WI38 (cell line): ENCODE measurements around the gene MCMBP.

Experiments
- H3K4me3 ChIP-seq: 2 replicates; pipeline ENCODE4 v1.5.1; 2011; ENCODE audit warnings: low read depth, mild to moderate bottlenecking, control low read depth, low read length
- TF ChIP-seq, protein P1 (sequence below): IDR thresholded peaks from 2 replicates; pipeline ENCODE4 v1.5.1; 2012; ENCODE audit warnings: low read depth, mild to moderate bottlenecking, control low read depth, low read length

MCMBP gene

DNA sequence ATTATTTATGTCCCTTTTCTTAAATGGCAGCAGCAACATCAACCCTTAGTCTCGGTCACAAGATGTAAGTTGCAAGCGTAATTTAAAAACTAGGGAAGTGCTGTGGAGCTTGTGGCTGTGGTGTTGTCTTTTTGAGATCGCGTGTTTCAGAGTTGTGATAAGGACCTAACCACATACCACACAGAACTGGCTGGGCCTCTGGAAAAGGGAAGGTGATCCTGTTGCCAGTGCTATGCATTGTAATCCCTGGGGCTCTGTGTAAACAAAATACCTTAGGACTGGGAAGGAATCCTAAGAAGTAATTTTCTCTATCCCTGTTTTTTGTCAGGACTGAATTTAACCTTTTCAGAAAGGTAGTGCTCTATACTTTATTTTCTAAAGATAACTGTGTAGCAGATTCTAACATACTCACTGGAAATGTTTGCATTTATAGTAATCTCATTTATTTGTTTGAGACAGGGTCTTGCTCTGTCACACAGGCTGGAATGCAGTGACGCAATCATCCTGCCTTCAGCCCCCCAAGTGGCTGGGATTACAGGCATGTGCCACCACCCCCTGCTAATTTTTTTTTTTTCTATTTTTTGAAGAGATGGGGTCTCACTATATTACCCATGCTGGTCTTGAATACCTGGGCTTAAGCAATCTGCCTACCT is 86.4 kb downstream of the MCMBP start:
- no peak overlapping the region for H3K4me3 ChIP-seq
- TF ChIP-seq, protein P1, sequence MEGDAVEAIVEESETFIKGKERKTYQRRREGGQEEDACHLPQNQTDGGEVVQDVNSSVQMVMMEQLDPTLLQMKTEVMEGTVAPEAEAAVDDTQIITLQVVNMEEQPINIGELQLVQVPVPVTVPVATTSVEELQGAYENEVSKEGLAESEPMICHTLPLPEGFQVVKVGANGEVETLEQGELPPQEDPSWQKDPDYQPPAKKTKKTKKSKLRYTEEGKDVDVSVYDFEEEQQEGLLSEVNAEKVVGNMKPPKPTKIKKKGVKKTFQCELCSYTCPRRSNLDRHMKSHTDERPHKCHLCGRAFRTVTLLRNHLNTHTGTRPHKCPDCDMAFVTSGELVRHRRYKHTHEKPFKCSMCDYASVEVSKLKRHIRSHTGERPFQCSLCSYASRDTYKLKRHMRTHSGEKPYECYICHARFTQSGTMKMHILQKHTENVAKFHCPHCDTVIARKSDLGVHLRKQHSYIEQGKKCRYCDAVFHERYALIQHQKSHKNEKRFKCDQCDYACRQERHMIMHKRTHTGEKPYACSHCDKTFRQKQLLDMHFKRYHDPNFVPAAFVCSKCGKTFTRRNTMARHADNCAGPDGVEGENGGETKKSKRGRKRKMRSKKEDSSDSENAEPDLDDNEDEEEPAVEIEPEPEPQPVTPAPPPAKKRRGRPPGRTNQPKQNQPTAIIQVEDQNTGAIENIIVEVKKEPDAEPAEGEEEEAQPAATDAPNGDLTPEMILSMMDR: no peak

DNA sequence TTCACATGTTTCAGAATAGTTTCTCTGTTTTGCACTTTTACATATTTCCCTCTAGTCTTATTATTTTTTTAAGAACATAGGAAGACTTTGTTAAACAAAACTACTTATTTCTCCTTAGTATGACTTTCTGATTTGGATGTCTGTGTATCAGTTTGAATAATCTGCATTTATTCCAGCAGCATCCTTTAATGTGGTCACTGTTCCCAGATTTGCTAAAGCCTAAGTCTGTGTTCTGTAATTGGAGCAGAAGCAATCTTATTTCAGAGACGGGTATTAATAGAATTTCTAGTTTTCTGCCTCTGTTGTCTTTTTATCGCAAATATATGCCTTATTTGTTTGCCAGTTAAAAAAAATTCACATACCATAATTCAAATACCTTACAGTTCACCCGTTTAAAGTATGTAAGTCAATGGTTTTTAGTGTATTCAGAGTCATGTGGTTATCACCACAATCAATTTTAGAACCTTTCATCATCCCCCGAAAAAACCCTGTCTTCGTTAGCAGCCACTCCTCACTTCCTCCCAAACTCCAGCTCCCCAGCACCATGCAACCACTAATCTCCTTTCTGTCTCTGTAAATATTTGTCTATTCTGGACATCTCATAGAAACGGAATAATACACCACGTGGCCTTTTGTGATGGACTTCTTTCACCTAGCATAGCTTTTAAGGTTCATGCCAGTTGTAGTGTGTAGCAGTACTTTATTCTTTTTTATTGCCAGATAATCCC is 88.1 kb downstream of the MCMBP start:
- no peak overlapping the region for H3K4me3 ChIP-seq
- TF ChIP-seq, protein P1: no peak

DNA sequence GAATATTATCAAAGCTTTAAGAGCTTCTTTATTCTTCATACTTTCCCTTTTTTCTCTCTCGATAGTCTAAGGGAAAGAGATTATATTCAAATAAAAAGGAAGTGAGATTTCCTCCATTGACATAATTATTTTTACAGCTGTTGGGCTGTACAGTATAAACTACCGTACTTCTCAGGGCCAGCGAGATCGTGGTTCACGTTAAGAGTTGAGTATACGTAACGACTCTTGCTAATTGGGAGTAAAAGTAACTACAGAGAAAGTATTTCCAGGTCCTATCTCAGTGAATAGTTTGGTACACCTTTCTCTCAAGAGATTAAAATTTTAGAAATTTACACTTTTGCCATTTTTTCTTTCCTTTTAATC is 89.0 kb downstream of the MCMBP start:
- H3K4me3 ChIP-seq: no peak overlapping the region
- TF ChIP-seq, protein P1: no peak

DNA sequence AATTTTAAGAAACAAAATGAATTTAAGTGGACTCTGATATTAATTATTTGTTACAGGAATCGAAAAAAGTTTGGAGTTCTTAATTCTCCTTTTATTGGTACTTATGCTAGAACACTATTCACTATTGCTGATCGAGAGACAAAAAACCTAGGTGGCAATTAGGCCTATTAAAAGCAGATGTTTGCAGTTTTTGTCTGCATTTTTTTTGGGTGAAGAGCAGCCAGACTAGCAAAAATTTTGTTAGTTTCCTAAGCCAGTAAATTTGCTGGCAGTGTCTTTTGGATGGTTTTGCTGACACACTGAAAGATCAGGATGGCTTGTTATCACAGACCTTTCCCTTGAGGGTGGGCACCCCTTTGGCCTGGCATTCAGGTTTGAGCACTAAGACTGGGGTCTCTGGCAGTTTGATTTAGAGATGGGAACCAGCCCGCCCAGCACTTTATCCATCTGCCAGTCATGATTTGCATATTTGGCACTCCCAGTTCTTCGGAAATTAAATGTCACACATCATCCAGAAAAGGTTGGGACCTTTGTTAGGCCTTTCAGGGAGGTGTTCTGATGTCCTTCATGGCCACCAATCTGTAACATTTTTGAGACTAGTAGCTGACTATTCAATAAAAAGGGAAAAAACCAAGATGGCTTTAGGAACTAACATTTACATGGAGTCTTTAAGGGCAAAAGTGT is 89.5 kb downstream of the MCMBP start:
- H3K4me3 ChIP-seq: no peak overlapping the region
- TF ChIP-seq, protein P1: no peak

DNA sequence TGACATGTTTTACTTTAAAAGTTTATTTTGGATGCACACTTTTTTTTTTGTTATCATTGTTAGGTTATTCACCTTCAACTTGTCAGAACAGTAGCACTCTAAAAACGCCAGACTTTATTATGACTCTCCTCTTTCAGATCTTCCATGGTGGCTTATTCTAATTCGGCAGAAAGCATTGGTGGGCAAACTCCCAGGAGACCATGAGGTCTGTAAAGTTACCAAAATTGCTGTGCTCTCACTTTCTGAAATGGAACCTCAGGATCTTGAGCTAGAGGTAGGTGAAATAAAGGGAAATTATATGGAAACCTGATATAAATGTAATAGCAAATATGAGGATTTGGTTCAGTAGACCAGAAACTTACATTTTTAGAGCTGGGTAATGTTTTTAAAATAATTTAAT is 91.1 kb downstream of the MCMBP start:
- H3K4me3 ChIP-seq: no peak overlapping the region
- TF ChIP-seq, protein P1: no peak

DNA sequence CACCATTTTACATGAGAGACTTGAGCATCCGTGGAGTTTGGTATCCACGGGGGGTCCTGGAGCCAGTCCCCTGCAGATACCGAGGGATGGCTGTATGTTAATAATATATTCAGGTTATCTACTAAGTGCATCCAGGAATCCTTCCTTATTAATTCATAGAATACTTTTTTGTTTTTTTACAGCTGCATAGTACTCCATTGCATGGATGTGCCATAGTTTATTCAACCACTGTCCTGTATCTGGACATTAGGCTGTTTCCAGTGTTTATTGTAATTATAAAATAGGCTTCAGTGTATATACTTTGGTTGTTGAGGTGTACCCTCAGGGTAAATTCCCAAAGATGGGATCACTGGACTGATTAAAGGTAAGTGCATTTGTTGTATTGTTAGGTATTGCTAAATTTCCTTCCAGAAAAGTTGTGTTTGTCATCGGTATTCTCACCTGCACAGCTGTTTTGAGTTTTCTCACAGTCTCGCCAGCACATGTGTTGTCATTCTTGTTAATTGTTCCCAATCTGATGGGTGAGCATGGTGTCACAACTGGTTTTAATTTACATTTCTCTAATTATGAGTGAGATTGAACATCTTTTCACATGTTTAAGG is 91.7 kb downstream of the MCMBP start:
- TF ChIP-seq, protein P1: no peak

More for the DNA sequence above, 91.7 kb downstream of the MCMBP start:
- H3K4me3 ChIP-seq: no peak overlapping the region
